Kidney (tissue), 22 donors: Measurements from ENCODE around the gene RBM15B. TPM values are rescaled to one million over a fixed set of nuclear protein-coding genes. Genes with fewer than 3 reads are reported as not detected.
A peak's percentile ranks its signal among the peaks of the same experiment; 100 is the strongest.

Experiments used
- DNase-seq, 5 donors: peaks; one replicate each; pipeline ENCODE4 v3.0.0-alpha.2; 2013 to 2020
- FAIRE-seq: peaks from 2 replicates; lab custom pipeline; 2012; peaks lifted over from hg19 to GRCh38; lab: Jason Lieb, UNC
- H3K27ac ChIP-seq, 2 donors: one replicate each; pipeline ENCODE4 v1.7.0; 2013; ENCODE audit warnings: low read depth in 2 of 2, low read length in 2 of 2, inconsistent platforms in 1 of 2
- H3K27me3 ChIP-seq: one replicate; pipeline ENCODE4 v1.7.1; 2013; ENCODE audit warnings: low read length, inconsistent platforms; ENCODE audit not compliant: control insufficient read depth, insufficient read depth
- H3K36me3 ChIP-seq, 3 donors: one replicate each; pipeline versions ENCODE4 v1.7.0 to v1.7.1; 2013; ENCODE audit warnings: low read length in 3 of 3, control low read depth in 1 of 3, inconsistent platforms in 1 of 3; ENCODE audit not compliant: insufficient read depth in 3 of 3, control insufficient read depth in 2 of 3
- H3K4me1 ChIP-seq, 3 donors: one replicate each; pipeline versions ENCODE4 v1.7.0 to v1.7.1; 2013; ENCODE audit warnings: low read length in 3 of 3, inconsistent platforms in 1 of 3, low read depth in 1 of 3; ENCODE audit not compliant: control insufficient read depth in 2 of 3, insufficient read depth in 2 of 3
- H3K4me3 ChIP-seq, 3 donors: one replicate each; pipeline versions ENCODE4 v1.7.0 to v1.8.1; 2013; ENCODE audit warnings: low read length in 3 of 3, control low read depth in 1 of 3, inconsistent platforms in 1 of 3
- H3K9ac ChIP-seq, 3 donors: one replicate each; pipeline versions ENCODE4 v1.7.0 to v1.7.1; 2013; ENCODE audit warnings: low read length in 3 of 3, control low read depth in 1 of 3, inconsistent platforms in 1 of 3
- H3K9me3 ChIP-seq, 3 donors: one replicate each; pipeline versions ENCODE4 v1.7.0 to v1.7.1; 2013; ENCODE audit warnings: low read length in 3 of 3, control low read depth in 1 of 3, inconsistent platforms in 1 of 3; ENCODE audit not compliant: control insufficient read depth in 2 of 3, insufficient read depth in 1 of 3
- intact Hi-C: fragments of 100-400 bp; cut with DNase I; formaldehyde crosslinking; loops from one replicate; pipeline ENCODE4 v1.11.1; 2022
- long read RNA-seq, 10 donors: library from polyadenylated mRNA in 1 of 10; unstranded in 1 of 10; transcript quantifications; one replicate each; pipeline ENCODE4 v2.0.0 and lab custom pipeline, GENCODE V29; 2021 to 2026
- polyA plus RNA-seq: library from polyadenylated mRNA; stranded (reverse); fragments of 350-450 nt; fragmentation: Illumina TruSeq; extraction: RNeasy Lipid Tissue Mini Kit (QIAGEN cat#74804); gene quantifications from one replicate; pipeline ENCODE4 v1.2.3, GENCODE V29; 2014; ENCODE audit warnings: low read depth, low replicate concordance; ENCODE audit not compliant: insufficient read depth
- total RNA-seq: library from RNA; stranded (reverse); fragmentation: NEBNext Ultra II Directional; extraction: Animal tissue kit (Norgen Biotek cat#: 25700); gene quantifications from one replicate; pipeline ENCODE4 v1.2.1, GENCODE V29; 2021
- TF ChIP-seq, protein P1 (sequence below): IDR thresholded peaks from 3 replicates; pipeline ENCODE4 v1.5.1; 2012; ENCODE audit warnings: mild to moderate bottlenecking, moderate library complexity, borderline replicate concordance; ENCODE audit not compliant: insufficient read depth; ENCODE audit errors: extremely low read depth
- donor health status: control.
- donor health status: control.
- donor health status: control.
- donor health status: control.
- donor health status: control.
- donor health status: DM: yes; HTN: yes; CAD: no.
- donor health status: Normal renal cell carcinoma (clear cell type).

The RBM15B gene, protein sequence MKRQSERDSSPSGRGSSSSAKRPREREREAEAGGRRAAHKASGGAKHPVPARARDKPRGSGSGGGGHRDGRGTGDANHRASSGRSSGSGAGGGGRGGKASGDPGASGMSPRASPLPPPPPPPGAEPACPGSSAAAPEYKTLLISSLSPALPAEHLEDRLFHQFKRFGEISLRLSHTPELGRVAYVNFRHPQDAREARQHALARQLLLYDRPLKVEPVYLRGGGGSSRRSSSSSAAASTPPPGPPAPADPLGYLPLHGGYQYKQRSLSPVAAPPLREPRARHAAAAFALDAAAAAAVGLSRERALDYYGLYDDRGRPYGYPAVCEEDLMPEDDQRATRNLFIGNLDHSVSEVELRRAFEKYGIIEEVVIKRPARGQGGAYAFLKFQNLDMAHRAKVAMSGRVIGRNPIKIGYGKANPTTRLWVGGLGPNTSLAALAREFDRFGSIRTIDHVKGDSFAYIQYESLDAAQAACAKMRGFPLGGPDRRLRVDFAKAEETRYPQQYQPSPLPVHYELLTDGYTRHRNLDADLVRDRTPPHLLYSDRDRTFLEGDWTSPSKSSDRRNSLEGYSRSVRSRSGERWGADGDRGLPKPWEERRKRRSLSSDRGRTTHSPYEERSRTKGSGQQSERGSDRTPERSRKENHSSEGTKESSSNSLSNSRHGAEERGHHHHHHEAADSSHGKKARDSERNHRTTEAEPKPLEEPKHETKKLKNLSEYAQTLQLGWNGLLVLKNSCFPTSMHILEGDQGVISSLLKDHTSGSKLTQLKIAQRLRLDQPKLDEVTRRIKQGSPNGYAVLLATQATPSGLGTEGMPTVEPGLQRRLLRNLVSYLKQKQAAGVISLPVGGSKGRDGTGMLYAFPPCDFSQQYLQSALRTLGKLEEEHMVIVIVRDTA
- 28.0 TPM for total RNA-seq
- polyA plus RNA-seq, result 9.8 TPM
- long read RNA-seq, donor 1, full-length matches to known transcripts, result 115 of 115 reads
- long read RNA-seq, donor 1, partial matches to known transcripts, result 0 of 115 reads
- long read RNA-seq, donor 1, other reads (novel, unspliced or antisense), result 0 of 115 reads
- long read RNA-seq, donor 2, full-length matches to known transcripts, result 78 of 78 reads
- long read RNA-seq, donor 2, partial matches to known transcripts, result 0 of 78 reads
- long read RNA-seq, donor 2, other reads (novel, unspliced or antisense), result 0 of 78 reads
- long read RNA-seq, donor 3, full-length matches to known transcripts, result 100 of 100 reads
- long read RNA-seq, donor 3, partial matches to known transcripts, result 0 of 100 reads
- long read RNA-seq, donor 3, other reads (novel, unspliced or antisense), result 0 of 100 reads
- long read RNA-seq, donor 4, full-length matches to known transcripts, result 57 of 57 reads
- long read RNA-seq, donor 4, partial matches to known transcripts, result 0 of 57 reads
- long read RNA-seq, donor 4, other reads (novel, unspliced or antisense), result 0 of 57 reads
- long read RNA-seq, donor 5, full-length matches to known transcripts, result 12 of 12 reads
- long read RNA-seq, donor 5, partial matches to known transcripts, result 0 of 12 reads
- long read RNA-seq, donor 5, other reads (novel, unspliced or antisense), result 0 of 12 reads
- long read RNA-seq, donor 6, full-length matches to known transcripts, result 33 of 33 reads
- long read RNA-seq, donor 6, partial matches to known transcripts, result 0 of 33 reads
- long read RNA-seq, donor 6, other reads (novel, unspliced or antisense), result 0 of 33 reads
- long read RNA-seq, donor 7, full-length matches to known transcripts, result 117 of 117 reads
- long read RNA-seq, donor 7, partial matches to known transcripts, result 0 of 117 reads
- long read RNA-seq, donor 7, other reads (novel, unspliced or antisense), result 0 of 117 reads
- long read RNA-seq, donor 8, full-length matches to known transcripts, result 113 of 113 reads
- long read RNA-seq, donor 8, partial matches to known transcripts, result 0 of 113 reads
- long read RNA-seq, donor 8, other reads (novel, unspliced or antisense), result 0 of 113 reads
- long read RNA-seq, donor 9, full-length matches to known transcripts, result 47 of 47 reads
- long read RNA-seq, donor 9, partial matches to known transcripts, result 0 of 47 reads
- long read RNA-seq, donor 9, other reads (novel, unspliced or antisense), result 0 of 47 reads
- long read RNA-seq, donor 10, full-length matches to known transcripts, result 112 of 112 reads
- long read RNA-seq, donor 10, partial matches to known transcripts, result 0 of 112 reads
- long read RNA-seq, donor 10, other reads (novel, unspliced or antisense), result 0 of 112 reads

DNA sequence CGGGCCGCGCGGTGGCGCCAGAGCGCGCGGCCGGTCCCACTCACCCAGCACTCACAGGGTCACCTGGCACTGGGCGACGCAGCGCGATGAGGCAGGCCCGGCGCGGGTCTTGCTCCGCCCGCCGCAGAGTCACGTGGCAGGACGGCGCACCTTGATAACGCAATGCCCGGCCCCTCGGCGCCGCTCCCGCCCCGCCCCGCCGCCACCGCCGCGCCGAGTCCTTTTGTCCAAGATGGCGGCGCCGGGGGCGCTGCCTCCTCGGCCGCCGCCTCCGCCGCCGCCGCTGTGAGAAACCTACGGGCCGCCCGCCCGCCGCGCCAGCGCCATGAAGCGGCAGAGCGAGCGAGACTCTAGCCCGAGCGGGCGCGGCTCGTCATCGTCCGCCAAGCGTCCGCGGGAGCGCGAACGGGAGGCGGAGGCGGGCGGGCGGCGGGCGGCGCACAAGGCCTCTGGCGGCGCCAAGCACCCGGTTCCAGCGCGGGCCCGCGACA is at the start of gene RBM15B:
RBM15B (plus strand) TSS at position 211 of the 491 bp plus-strand sequence; CDS start at position 326, 115 bp downstream.
- DNase-seq, result peak; percentile 98 to 99 (median 99)
- Histone ChIP-seq H3K9me3 (no peaks in the 10 kb centered on the region), H3K36me3 (peaks cover 3 to 37% (median 18%) of the 10 kb centered on the region in 3 donors), H3K9ac (peak within 1 kb of the TSS in 2 of 3 donors; percentile 50 to 55), H3K4me3 (peak within 1 kb of the TSS; percentile 49 to 64 (median 61)), H3K27me3 (no peaks in the 10 kb centered on the region), H3K4me1 (peaks cover 4 to 39% (median 20%) of the 10 kb centered on the region in 3 donors), H3K27ac (peak within 1 kb of the TSS; percentile 36 to 85)
- TF ChIP-seq, protein P1, sequence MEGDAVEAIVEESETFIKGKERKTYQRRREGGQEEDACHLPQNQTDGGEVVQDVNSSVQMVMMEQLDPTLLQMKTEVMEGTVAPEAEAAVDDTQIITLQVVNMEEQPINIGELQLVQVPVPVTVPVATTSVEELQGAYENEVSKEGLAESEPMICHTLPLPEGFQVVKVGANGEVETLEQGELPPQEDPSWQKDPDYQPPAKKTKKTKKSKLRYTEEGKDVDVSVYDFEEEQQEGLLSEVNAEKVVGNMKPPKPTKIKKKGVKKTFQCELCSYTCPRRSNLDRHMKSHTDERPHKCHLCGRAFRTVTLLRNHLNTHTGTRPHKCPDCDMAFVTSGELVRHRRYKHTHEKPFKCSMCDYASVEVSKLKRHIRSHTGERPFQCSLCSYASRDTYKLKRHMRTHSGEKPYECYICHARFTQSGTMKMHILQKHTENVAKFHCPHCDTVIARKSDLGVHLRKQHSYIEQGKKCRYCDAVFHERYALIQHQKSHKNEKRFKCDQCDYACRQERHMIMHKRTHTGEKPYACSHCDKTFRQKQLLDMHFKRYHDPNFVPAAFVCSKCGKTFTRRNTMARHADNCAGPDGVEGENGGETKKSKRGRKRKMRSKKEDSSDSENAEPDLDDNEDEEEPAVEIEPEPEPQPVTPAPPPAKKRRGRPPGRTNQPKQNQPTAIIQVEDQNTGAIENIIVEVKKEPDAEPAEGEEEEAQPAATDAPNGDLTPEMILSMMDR, result peak; percentile 89
- intact Hi-C loops, result no loop called here
- no peak for FAIRE-seq

DNA sequence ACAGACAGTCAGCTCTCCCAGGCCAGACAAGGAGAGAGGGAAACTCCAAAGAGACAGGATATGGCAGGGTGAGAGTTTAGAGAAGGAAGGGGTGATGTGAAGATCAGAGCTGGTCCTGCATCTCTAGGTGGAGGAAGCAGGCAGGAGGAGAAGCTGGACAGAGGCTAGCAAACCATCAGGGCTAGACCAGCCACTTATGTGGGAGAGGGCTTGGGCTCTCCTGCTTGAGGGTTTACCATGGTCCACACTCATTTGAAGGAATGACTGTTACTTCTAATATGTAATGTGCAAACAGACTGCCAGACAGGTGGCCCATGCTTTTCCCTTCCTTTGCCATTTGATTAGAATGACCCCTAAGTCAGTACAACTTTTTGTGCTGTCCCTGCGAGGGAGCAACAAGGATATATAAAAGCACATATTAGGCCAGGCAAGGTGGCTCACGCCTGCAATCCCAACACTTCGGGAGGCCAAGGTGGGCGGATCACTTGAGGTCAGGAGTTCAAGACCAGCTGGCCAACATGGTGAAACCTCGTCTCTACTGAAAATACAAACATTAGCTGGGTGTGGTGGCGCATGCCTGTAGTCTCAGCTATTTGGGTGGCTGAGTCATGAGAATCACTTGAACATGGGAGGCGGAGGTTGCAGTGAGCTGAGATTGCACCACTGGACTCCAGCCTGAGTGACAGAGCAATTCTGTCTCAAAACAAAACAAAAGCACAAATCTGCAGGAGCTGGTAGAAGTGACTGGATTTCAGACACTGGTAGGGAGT is 47.0 kb upstream of the RBM15B start:
- Histone ChIP-seq H3K36me3 (no peaks in the 10 kb centered on the region), H3K27ac (no peak overlapping the region), H3K9me3 (no peaks in the 10 kb centered on the region), H3K4me3 (no peak overlapping the region), H3K27me3 (no peaks in the 10 kb centered on the region), H3K9ac (no peak overlapping the region), H3K4me1 (no peaks in the 10 kb centered on the region)
- intact Hi-C loops, result no loop called here
- FAIRE-seq (no peak), DNase-seq (no peak)
- TF ChIP-seq, protein P1, result no peak
